Pancreas (tissue), 10 donors: ENCODE results near the gene GPC5. TPM values are rescaled to one million over a fixed set of nuclear protein-coding genes. Genes with fewer than 3 reads are reported as not detected.

Experiments
- ATAC-seq, 4 donors: fragments of 200-7000 bp; cut with Tn5 transposase; one replicate each; pipeline versions ENCODE4 v1.8.0 to v1.9.1; 2020; ENCODE audit warnings: mild to moderate bottlenecking in 4 of 4, moderate library complexity in 4 of 4
- DNase-seq, 6 donors: peaks; one replicate each; pipeline ENCODE4 v3.0.0-alpha.2; 2020
- FAIRE-seq: peaks from 2 replicates; lab custom pipeline; 2012; peaks lifted over from hg19 to GRCh38; lab: Jason Lieb, UNC
- H3K27ac ChIP-seq, 4 donors: fragments of 200-600 bp; sonication (generic); 1 replicate in 3 of 4; 2 replicates in 1 of 4; pipeline versions ENCODE4 v1.5.0 to v1.8.0; 2020
- H3K27me3 ChIP-seq, 4 donors: fragments of 200-600 bp; one replicate each; pipeline ENCODE4 v1.8.0; 2021
- H3K36me3 ChIP-seq, 3 donors: fragments of 200-600 bp; sonication (generic) in 1 of 3; one replicate each; pipeline versions ENCODE4 v1.5.0 to v1.8.0; 2020 to 2021
- H3K4me1 ChIP-seq, 3 donors: fragments of 200-600 bp; one replicate each; pipeline ENCODE4 v1.8.0; 2021
- H3K4me3 ChIP-seq, 4 donors: fragments of 200-600 bp; sonication (generic) in 2 of 4; one replicate each; pipeline versions ENCODE4 v1.5.0 to v1.8.0; 2020 to 2021
- H3K9me3 ChIP-seq, 4 donors: fragments of 200-600 bp; one replicate each; pipeline ENCODE4 v1.8.0; 2021
- CTCF ChIP-seq, 4 donors: fragments of 200-600 bp; sonication (generic) in 3 of 4; IDR thresholded peaks; one replicate each; pipeline versions ENCODE4 v1.5.0 to v1.8.0; 2021; ENCODE audit warnings: antibody characterized with exemption in 4 of 4
- WGBS, 2 donors: extraction: QIAGEN DNeasy Blood & Tissue Kit; methylation state at CpG; one replicate each; pipeline ENCODE4 v1.1.7; 2013; 5-methylcytosine and 5-hydroxymethylcytosine counted together
- intact Hi-C, 3 donors: fragments of 100-400 bp; cut with DNase I; formaldehyde crosslinking; loops; one replicate each; pipeline versions ENCODE4 v1.11.1 to v1.14.2; 2022
- polyA plus RNA-seq, 2 donors: library from polyadenylated mRNA; stranded (reverse); fragments of 200-250 nt; gene quantifications; one replicate each; pipeline ENCODE4 v1.2.3, GENCODE V29; 2013
- total RNA-seq, 6 donors: library from RNA; stranded (reverse); fragmentation: NEBNext Ultra II Directional in 4 of 6; extraction: Animal tissue kit (Norgen Biotek cat#: 25700) in 4 of 6; gene quantifications; one replicate each; pipeline versions ENCODE4 v1.2.1 to v1.2.4, GENCODE V29; 2021 to 2023
- donor health status: healthy with polysubstance abuse.
- donor health status: DM: no; HTN: no; CAD: no; lungs with moderate emphysema.
- donor health status: DM: no; HTN: no; CAD: no.
- donor health status: control.
- donor health status: control.
- donor health status: Bipolar disorder and iron deficiency.
- donor health status: DM: yes; HTN: yes; CAD: no.
- donor health status: DM: no; HTN: no; CAD: no.
- donor health status: DM: no; HTN: no; CAD: no.
- donor health status: DM: yes; HTN: yes; CAD: no.

Gene GPC5
- total and polyA plus RNA-seq, 8 donors, result 0.12 to 0.35 (median 0.35) TPM; not detected in 5

GRCh38 chr13:91368676-91369440 lies 29.6 kb upstream of the GPC5 start:
- Histone ChIP-seq H3K9me3 (no peaks in the 10 kb centered on the region), H3K27ac (no peak overlapping the region), H3K4me1 (no peaks in the 10 kb centered on the region), H3K4me3 (no peak overlapping the region), H3K36me3 (no peaks in the 10 kb centered on the region), H3K27me3 (peaks cover 0 to 3% (median 0%) of the 10 kb centered on the region in 4 donors)
- 65 to 68% methylated on average over 3 of the region's 3 CpGs for WGBS, 2 donors
- TF ChIP-seq CTCF (IDR thresholded peaks at IDR 0.05), result no peak
- ATAC-seq (no peak), FAIRE-seq (no peak), DNase-seq (no peak)
- intact Hi-C loops, result no loop called here

- DNase-seq (no peak), FAIRE-seq (no peak), ATAC-seq (no peak)
- peaks cover 0 to 3% (median 0%) of the 10 kb centered on the region in 4 donors for H3K27me3 ChIP-seq
- no peaks in the 10 kb centered on the region for H3K9me3 ChIP-seq
- TF ChIP-seq CTCF (IDR thresholded peaks at IDR 0.05), result no peak
- no peak overlapping the region for H3K4me3 ChIP-seq
- no peak overlapping the region for H3K27ac ChIP-seq
- 44 to 58% methylated on average over 3 of the region's 3 CpGs for WGBS, 2 donors
- intact Hi-C loops, result no loop called here
- no peaks in the 10 kb centered on the region for H3K4me1 ChIP-seq
- no peaks in the 10 kb centered on the region for H3K36me3 ChIP-seq
Observed at GRCh38 chr13:91369441-91369831, 29.0 kb upstream of the GPC5 start.

- peaks cover 0 to 3% (median 0%) of the 10 kb centered on the region in 4 donors for H3K27me3 ChIP-seq
- no peak for ATAC-seq
- H3K36me3 ChIP-seq, result no peaks in the 10 kb centered on the region
- H3K4me3 ChIP-seq, result no peak overlapping the region
- no peak for FAIRE-seq
- no peak for DNase-seq
- intact Hi-C loops, result loop anchor here in 1 of 3 donors (10.0 kb wide), 1 partner anchor 354 kb away; no protein-coding TSS in a partner anchor
- WGBS, 2 donors, result 82 to 94% methylated on average over 2 of the region's 2 CpGs
- H3K4me1 ChIP-seq, result no peaks in the 10 kb centered on the region
- no peak overlapping the region for H3K27ac ChIP-seq
- no peak for TF ChIP-seq CTCF (IDR thresholded peaks at IDR 0.05)
- no peaks in the 10 kb centered on the region for H3K9me3 ChIP-seq
Observed at GRCh38 chr13:91370501-91370900, 27.9 kb upstream of the GPC5 start.

- intact Hi-C loops, result loop anchor here in 1 of 3 donors (10.0 kb wide), 1 partner anchor 352 kb away; no protein-coding TSS in a partner anchor
- DNase-seq, result no peak
- Histone ChIP-seq H3K27me3 (peaks cover 0 to 3% (median 0%) of the 10 kb centered on the region in 4 donors), H3K9me3 (no peaks in the 10 kb centered on the region), H3K4me3 (no peak overlapping the region), H3K27ac (no peak overlapping the region), H3K36me3 (no peaks in the 10 kb centered on the region), H3K4me1 (no peaks in the 10 kb centered on the region)
- no peak for TF ChIP-seq CTCF (IDR thresholded peaks at IDR 0.05)
- no peak for FAIRE-seq
- no peak for ATAC-seq
- whole genome bisulfite sequencing, 2 donors, result 38 to 39% methylated on average over 3 of the region's 3 CpGs
Observed at GRCh38 chr13:91372911-91373310, 25.5 kb upstream of the GPC5 start.
